Endothelial cell of umbilical vein (primary cell): ENCODE data around the gene GSPT1.

Experiments
- EZH2 ChIP-seq: IDR thresholded peaks from 2 replicates; pipeline ENCODE4 v1.6.1; 2012; ENCODE audit warnings: borderline replicate concordance, low read depth, mild to moderate bottlenecking, moderate library complexity, low read length, inconsistent platforms; ENCODE audit not compliant: severe bottlenecking
- FOS ChIP-seq: IDR thresholded peaks from 2 replicates; pipeline ENCODE4 v1.6.1; 2011; ENCODE audit warnings: mild to moderate bottlenecking, low read length, moderate library complexity, borderline replicate concordance; ENCODE audit not compliant: insufficient read depth
- GATA2 ChIP-seq: IDR thresholded peaks from 2 replicates; pipeline ENCODE4 v1.7.0; 2011; ENCODE audit warnings: low read depth, mild to moderate bottlenecking, moderate library complexity, mixed read lengths, low read length; ENCODE audit not compliant: insufficient read length, insufficient read depth
- JUN ChIP-seq: IDR thresholded peaks from 2 replicates; pipeline ENCODE4 v1.6.1; 2011; ENCODE audit warnings: borderline replicate concordance, low read depth; ENCODE audit not compliant: insufficient read length, insufficient read depth
- MYC ChIP-seq: IDR thresholded peaks from one replicate; pipeline ENCODE4 v1.6.1; 2011; ENCODE audit warnings: mild to moderate bottlenecking, low read depth, low read length
- POLR2A ChIP-seq: IDR thresholded peaks from 2 replicates; pipeline ENCODE4 v1.6.1; 2012; ENCODE audit warnings: low read depth, mild to moderate bottlenecking, control low read depth, low read length
- POLR2AphosphoS5 ChIP-seq: IDR thresholded peaks from 2 replicates; pipeline ENCODE4 v1.6.1; 2012; ENCODE audit warnings: low read depth, mild to moderate bottlenecking, control low read depth, low read length, moderate library complexity; ENCODE audit not compliant: insufficient read depth
- TF ChIP-seq, protein P1 (sequence below), 2 donors: IDR thresholded peaks; 1 replicate in 1 of 2; 2 replicates in 1 of 2; pipeline ENCODE4 v1.5.1; 2011; ENCODE audit warnings: low read length in 2 of 2, mild to moderate bottlenecking in 2 of 2, moderate library complexity in 2 of 2, control low read depth in 1 of 2, inconsistent platforms in 1 of 2, low read depth in 1 of 2; ENCODE audit not compliant: insufficient read depth in 1 of 2; ENCODE audit errors: extremely low read depth in 1 of 2
- TF ChIP-seq, protein P2 (sequence below): IDR thresholded peaks from 2 replicates; pipeline ENCODE4 v1.6.1; 2011; ENCODE audit not compliant: insufficient read depth, insufficient read length

DNA sequence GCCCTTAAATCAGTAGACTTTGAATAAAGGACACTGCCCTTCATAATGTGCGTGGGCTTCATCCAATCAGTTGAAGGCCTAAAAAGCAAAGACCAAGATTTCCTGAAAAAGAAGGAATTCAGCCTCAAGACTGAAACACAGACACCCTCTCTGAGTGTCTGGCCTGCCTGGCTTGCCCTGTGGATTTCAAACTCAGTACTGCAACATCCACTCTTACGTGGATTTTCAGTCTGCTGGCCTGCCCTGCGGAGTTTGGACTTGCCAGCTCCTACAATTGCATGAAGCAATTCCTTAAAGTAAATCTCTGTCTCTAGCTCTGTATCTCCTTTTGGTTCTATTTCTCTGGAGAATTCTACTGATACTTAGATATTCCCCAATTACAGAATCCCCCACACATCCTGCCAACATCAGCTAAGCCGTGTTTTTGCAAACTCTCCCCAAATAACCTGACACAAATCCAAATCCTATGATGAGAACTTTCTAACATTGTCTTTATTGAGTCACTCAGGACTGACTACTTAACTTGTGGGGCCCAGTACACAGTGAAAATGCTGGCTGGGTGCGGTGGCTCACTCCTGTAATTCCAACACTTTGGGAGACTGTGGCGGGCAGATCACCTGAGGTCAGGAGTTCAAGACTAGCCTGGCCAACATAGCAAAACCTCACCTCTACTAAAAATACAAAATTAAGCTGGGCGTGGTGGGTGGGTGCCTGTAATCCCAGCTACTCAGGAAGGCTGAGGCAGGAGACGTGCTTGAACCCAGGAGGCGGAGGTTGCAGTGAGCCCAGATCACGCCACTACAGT lies 42.0 kb upstream of the GSPT1 start:
- TF ChIP-seq, protein P1, sequence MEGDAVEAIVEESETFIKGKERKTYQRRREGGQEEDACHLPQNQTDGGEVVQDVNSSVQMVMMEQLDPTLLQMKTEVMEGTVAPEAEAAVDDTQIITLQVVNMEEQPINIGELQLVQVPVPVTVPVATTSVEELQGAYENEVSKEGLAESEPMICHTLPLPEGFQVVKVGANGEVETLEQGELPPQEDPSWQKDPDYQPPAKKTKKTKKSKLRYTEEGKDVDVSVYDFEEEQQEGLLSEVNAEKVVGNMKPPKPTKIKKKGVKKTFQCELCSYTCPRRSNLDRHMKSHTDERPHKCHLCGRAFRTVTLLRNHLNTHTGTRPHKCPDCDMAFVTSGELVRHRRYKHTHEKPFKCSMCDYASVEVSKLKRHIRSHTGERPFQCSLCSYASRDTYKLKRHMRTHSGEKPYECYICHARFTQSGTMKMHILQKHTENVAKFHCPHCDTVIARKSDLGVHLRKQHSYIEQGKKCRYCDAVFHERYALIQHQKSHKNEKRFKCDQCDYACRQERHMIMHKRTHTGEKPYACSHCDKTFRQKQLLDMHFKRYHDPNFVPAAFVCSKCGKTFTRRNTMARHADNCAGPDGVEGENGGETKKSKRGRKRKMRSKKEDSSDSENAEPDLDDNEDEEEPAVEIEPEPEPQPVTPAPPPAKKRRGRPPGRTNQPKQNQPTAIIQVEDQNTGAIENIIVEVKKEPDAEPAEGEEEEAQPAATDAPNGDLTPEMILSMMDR (IDR thresholded peaks at IDR 0.05; ENCODE audit: extremely low read depth in 1 of 2, insufficient read depth in 1 of 2, low read depth in 1 of 2, low read length in 2 of 2) = no peak
- TF ChIP-seq POLR2A (no peak), EZH2 (no peak), POLR2AphosphoS5 (no peak), JUN (no peak), GATA2 (no peak), MYC (no peak), FOS (no peak)
- TF ChIP-seq, protein P2, sequence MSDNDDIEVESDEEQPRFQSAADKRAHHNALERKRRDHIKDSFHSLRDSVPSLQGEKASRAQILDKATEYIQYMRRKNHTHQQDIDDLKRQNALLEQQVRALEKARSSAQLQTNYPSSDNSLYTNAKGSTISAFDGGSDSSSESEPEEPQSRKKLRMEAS = no peak
